OCI-LY7 (cell line): Measurements from ENCODE around the gene KBTBD12. TPM values are rescaled to one million over a fixed set of nuclear protein-coding genes. Genes with fewer than 3 reads are reported as not detected.
A peak's percentile ranks its signal among the peaks of the same experiment; 100 is the strongest.
"Not testable (repeated sequence)": the region's sequence is repeated elsewhere in the genome, so short reads cannot be mapped to it uniquely, and the experiment has no call there.

Experiments
- BruUV-seq: library from RNA; stranded (reverse); fragments of 400-500 nt; replicated peaks from 2 replicates; lab custom pipeline; 2021; lab: Mats Ljungman, UMichigan
- CTCF ChIA-PET: fragments of 300-600 bp; sonication (Branson Sonifier 250); formaldehyde crosslinking; loops from one replicate; lab custom pipeline; 2022; ENCODE audit warnings: antibody characterized with exemption; ENCODE audit not compliant: unreplicated experiment; lab: Charles Lee
- POLR2A ChIA-PET: fragments of 300-600 bp; sonication (Branson Sonifier 250); formaldehyde crosslinking; loops from one replicate; lab custom pipeline; 2022; ENCODE audit warnings: antibody characterized with exemption; lab: Charles Lee
- DNase-seq: peaks from one replicate; pipeline ENCODE4 v3.0.0-alpha.2; 2015; ENCODE audit warnings: low spot score
- H2AFZ ChIP-seq: fragments of 200-600 bp; sonication (generic), shearing (Covaris generic); 2 replicates; pipeline ENCODE4 v1.6.1; 2014; ENCODE audit warnings: mild to moderate bottlenecking, antibody characterized with exemption, low read length, moderate library complexity
- H3K27ac ChIP-seq: fragments of 200-600 bp; sonication (generic); 2 replicates; pipeline ENCODE4 v1.5.1; 2014; ENCODE audit warnings: mixed run types, low read depth, mild to moderate bottlenecking, moderate library complexity, low read length, inconsistent platforms; ENCODE audit not compliant: poor library complexity, severe bottlenecking
- H3K36me3 ChIP-seq: fragments of 200-600 bp; sonication (generic); 2 replicates; pipeline ENCODE4 v1.6.1; 2014; ENCODE audit warnings: mild to moderate bottlenecking, antibody characterized with exemption, low read length, moderate library complexity, mixed read lengths; ENCODE audit not compliant: insufficient read depth
- H3K4me1 ChIP-seq: fragments of 200-600 bp; sonication (generic); 2 replicates; pipeline ENCODE4 v1.5.1; 2014; ENCODE audit warnings: mild to moderate bottlenecking, low read length; ENCODE audit not compliant: insufficient read depth, poor library complexity, severe bottlenecking
- H3K4me2 ChIP-seq: fragments of 200-600 bp; sonication (generic); 2 replicates; pipeline ENCODE4 v1.6.1; 2014; ENCODE audit warnings: mild to moderate bottlenecking, low read length
- H3K4me3 ChIP-seq: fragments of 200-600 bp; sonication (generic); 2 replicates; pipeline ENCODE4 v1.5.1; 2014; ENCODE audit warnings: mild to moderate bottlenecking, low read depth, low read length; ENCODE audit not compliant: poor library complexity, severe bottlenecking
- H3K79me2 ChIP-seq: fragments of 200-600 bp; sonication (generic); 2 replicates; pipeline ENCODE4 v1.6.1; 2016; ENCODE audit warnings: low read depth, mild to moderate bottlenecking, low read length, moderate library complexity, mixed read lengths; ENCODE audit not compliant: insufficient read depth
- H3K9me2 ChIP-seq: fragments of 200-600 bp; sonication (generic); 2 replicates; pipeline ENCODE4 v1.6.1; 2016; ENCODE audit warnings: mild to moderate bottlenecking, low read length, mixed read lengths; ENCODE audit not compliant: insufficient read depth
- H3K9me3 ChIP-seq: fragments of 200-600 bp; sonication (generic); 2 replicates; pipeline ENCODE4 v1.6.1; 2014; ENCODE audit warnings: mild to moderate bottlenecking, mixed run types, low read length, mixed read lengths
- H4K20me1 ChIP-seq: fragments of 200-600 bp; sonication (generic); 2 replicates; pipeline ENCODE4 v1.6.1; 2014; ENCODE audit warnings: mild to moderate bottlenecking, antibody characterized with exemption, low read length, moderate library complexity, mixed read lengths; ENCODE audit not compliant: insufficient read depth
- CTCF ChIP-seq: fragments of 200-600 bp; sonication (generic); conservative IDR thresholded peaks from 2 replicates; pipeline ENCODE4 v1.5.1; 2014; ENCODE audit warnings: mild to moderate bottlenecking, antibody characterized with exemption, low read length, moderate library complexity, mixed read lengths
- EZH2phosphoT487 ChIP-seq: fragments of 200-600 bp; sonication (generic); IDR thresholded peaks from 2 replicates; pipeline ENCODE4 v1.6.1; 2018; ENCODE audit warnings: low read depth, borderline replicate concordance, mild to moderate bottlenecking, mixed run types, antibody characterized with exemption, low read length, moderate library complexity, mixed read lengths
- intact Hi-C: fragments of 100-400 bp; cut with micrococcal nuclease; formaldehyde crosslinking; loops from one replicate; pipeline ENCODE4 v1.10.0; 2022; ENCODE audit not compliant: unreplicated experiment
- total RNA-seq, 2 experiments: library from RNA; depleted of rRNA in 1 of 2; stranded (reverse); fragments of >200 nt in 1 of 2; shearing (Covaris generic) in 1 of 2; gene quantifications; 2 replicates each; pipeline ENCODE4 v1.2.3, GENCODE V29; 2014 to 2022

KBTBD12 gene
- total RNA-seq, 2 experiments from 2014 or later = not detected

- peak; percentile 68 for TF ChIP-seq CTCF
- CTCF ChIA-PET, H3K27ac ChIP-seq, H3K9me3 ChIP-seq, H3K9me2 ChIP-seq, H3K36me3 ChIP-seq, POLR2A ChIA-PET, H3K4me3 ChIP-seq, H2AFZ ChIP-seq, H3K4me2 ChIP-seq, BruUV-seq, H3K4me1 ChIP-seq, H3K79me2 ChIP-seq, H4K20me1 ChIP-seq: not testable (repeated sequence)
- peak; percentile 36 for DNase-seq
- intact Hi-C loops = loop anchor here (2.0 kb wide), 1 partner anchor 238 kb away; no protein-coding TSS in a partner anchor
Observed at GRCh38 chr3:127890651-127891290, 24.3 kb upstream of the KBTBD12 start.

- TF ChIP-seq EZH2phosphoT487 (no peak), CTCF (no peak)
- H3K27ac ChIP-seq = no peak overlapping the region
- no peak overlapping the region for H3K4me2 ChIP-seq
- no peak overlapping the region for H2AFZ ChIP-seq
- H3K9me2 ChIP-seq = no peaks in the 10 kb centered on the region
- intact Hi-C loops = no loop called here
- H3K36me3 ChIP-seq = no peaks in the 10 kb centered on the region
- H3K79me2 ChIP-seq = no peaks in the 10 kb centered on the region
- H3K4me1 ChIP-seq = no peaks in the 10 kb centered on the region
- POLR2A ChIA-PET = no interaction called here
- DNase-seq = no peak
- H3K4me3 ChIP-seq = no peak overlapping the region
- H4K20me1 ChIP-seq = no peaks in the 10 kb centered on the region
- CTCF ChIA-PET = no interaction called here
- no TSS peak for BruUV-seq
- H3K9me3 ChIP-seq = no peaks in the 10 kb centered on the region
Observed at GRCh38 chr3:127894481-127894880, 20.6 kb upstream of the KBTBD12 start.

GRCh38 chr3:127899200-127899599, 15.8 kb upstream of the KBTBD12 start:
- Histone ChIP-seq H3K4me2 (no peak overlapping the region), H3K27ac (no peak overlapping the region), H3K36me3 (no peaks in the 10 kb centered on the region), H3K4me1 (no peaks in the 10 kb centered on the region), H3K9me2 (no peaks in the 10 kb centered on the region), H4K20me1 (no peaks in the 10 kb centered on the region), H3K4me3 (no peak overlapping the region), H2AFZ (no peak overlapping the region), H3K9me3 (no peaks in the 10 kb centered on the region), H3K79me2 (no peaks in the 10 kb centered on the region)
- TF ChIP-seq CTCF = no peak
- TF ChIP-seq EZH2phosphoT487 = no peak
- BruUV-seq = no TSS peak
- intact Hi-C loops = no loop called here
- DNase-seq = no peak
- POLR2A ChIA-PET = interaction anchor here (0.6 kb wide), 1 partner anchor 1223 kb away, joined by 3 read pairs; the partner anchor contains the start of gene RAB43
- CTCF ChIA-PET = no interaction called here
